GM19025 (cell line): ENCODE data around the gene C1orf53.
"Not testable (repeated sequence)": the region's sequence is repeated elsewhere in the genome, so short reads cannot be mapped to it uniquely, and the experiment has no call there.

ENCODE experiments used
- ATAC-seq: cut with Tn5 transposase; IDR thresholded peaks from one replicate; pipeline ENCODE4 v1.9.1; 2021; ENCODE audit warnings: mild to moderate bottlenecking, low read depth, moderate library complexity; ENCODE audit not compliant: unreplicated experiment

C1orf53 gene

GRCh38 chr1:197902454-197903195 is at the start of gene C1orf53:
TSS of gene C1orf53 (plus strand) at chr1:197902630. CDS start at chr1:197902650, 20 bp downstream.
- ATAC-seq: peak; percentile 97

DNA sequence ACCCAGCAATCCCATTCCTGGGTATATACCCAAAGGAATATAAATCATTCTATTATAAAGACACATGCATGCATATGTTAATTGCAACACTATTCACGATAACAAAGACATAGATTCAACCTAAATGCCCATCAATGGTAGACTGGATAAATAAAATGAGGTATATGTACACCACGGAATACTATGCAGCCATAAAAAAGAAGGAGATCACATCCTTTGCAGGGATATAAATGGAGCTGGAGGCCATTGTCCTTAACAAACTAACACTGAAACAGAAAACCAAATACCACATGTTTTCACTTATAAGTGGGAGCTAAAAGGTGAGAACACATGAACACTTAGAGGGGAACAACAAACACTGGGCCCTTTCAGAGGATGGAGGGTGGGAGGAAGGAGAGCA is 46.7 kb upstream of the C1orf53 start:
- not testable (repeated sequence) for ATAC-seq

- ATAC-seq: no peak
These were observed 45.0 kb upstream of the C1orf53 start for GRCh38 chr1:197857477-197857876.

- no peak for ATAC-seq
These were observed 43.4 kb upstream of the C1orf53 start for GRCh38 chr1:197859024-197859423.

GRCh38 chr1:197862221-197862620 is 40.2 kb upstream of the C1orf53 start:
- ATAC-seq: no peak

GRCh38 chr1:197862671-197863070 is 39.8 kb upstream of the C1orf53 start:
- ATAC-seq: no peak

DNA sequence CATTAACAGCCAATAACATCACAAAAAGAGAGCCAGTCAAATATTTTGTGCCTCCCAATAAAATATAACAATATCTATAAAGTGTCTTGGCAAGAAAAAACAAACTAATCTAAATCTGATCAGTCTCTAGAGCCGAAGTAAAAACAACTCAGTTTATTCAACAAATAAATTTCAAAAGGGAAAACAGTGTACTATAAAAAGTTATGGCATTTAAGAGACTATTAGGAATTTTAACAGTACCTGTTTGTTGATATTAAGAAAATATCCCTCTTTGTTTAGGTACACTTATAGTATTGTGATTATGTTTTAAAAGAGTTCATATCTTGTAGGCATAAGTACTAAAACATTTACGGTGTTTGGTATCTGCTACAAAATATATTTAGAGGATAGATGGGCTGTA is 36.6 kb upstream of the C1orf53 start:
- no peak for ATAC-seq

GRCh38 chr1:197868751-197869489 is 33.5 kb upstream of the C1orf53 start:
- ATAC-seq: peak; percentile 75

DNA sequence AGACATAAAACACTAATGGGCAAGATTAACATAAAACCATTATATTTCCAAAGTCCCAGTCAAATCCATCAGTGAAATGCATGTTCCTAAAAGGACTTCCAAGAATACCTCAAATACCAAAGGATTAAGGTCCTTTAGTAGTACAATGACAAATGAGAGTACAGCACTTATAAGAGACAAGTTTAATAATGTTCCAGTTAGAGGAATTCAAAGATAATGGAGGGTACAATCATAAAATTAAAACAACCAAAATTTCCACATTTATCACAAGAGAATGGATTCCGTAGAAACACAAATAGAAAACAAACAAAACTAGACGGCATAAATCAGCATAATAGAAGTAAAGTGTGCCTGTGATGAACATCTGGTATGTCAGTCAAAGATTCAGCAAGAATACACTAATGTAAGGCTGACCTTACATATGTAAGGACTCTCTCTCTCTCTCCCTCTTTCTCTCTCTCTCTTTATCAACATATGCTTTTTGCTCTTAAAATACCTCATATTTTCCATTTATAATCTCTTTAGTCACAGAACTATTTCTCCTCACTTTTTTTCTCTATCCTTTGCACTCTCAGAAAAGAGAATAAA is 32.8 kb upstream of the C1orf53 start:
- ATAC-seq: no peak

DNA sequence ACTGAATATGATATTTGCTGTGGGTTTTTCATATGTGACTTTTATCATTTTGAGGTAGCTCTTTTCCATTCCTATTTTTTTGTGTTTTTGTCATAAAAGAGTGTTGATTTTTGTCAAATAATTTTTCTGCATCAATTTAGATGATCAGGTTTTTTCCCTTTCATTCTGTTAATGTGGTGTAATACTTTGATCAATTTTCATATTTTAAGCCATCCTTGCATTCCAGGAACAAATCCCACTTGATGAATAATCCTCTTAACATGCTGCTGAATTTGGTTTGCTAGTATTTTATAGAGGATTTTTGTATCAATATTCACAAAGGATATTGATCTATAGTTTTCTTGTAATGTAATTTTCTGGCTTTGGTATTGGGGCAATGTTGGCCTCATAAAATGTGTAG is 25.5 kb upstream of the C1orf53 start:
- no peak for ATAC-seq

DNA sequence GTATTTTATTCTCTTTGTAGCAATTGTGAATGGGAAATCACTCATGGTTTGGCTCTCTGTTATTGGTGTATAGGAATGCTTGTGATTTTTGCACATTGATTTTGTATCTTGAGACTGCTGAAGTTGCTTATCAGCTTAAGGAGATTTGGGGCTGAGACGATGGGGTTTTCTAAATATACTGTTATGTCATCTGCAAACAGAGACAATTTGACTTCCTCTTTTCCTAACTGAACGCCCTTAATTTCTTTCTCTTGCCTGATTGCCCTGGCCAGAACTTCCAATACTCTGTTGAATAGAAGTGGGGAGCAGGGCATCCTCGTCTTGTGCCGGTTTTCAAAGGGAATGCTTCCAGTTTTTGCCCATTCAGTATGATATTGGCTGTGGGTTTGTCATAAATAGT is 22.0 kb upstream of the C1orf53 start:
- not testable (repeated sequence) for ATAC-seq

DNA sequence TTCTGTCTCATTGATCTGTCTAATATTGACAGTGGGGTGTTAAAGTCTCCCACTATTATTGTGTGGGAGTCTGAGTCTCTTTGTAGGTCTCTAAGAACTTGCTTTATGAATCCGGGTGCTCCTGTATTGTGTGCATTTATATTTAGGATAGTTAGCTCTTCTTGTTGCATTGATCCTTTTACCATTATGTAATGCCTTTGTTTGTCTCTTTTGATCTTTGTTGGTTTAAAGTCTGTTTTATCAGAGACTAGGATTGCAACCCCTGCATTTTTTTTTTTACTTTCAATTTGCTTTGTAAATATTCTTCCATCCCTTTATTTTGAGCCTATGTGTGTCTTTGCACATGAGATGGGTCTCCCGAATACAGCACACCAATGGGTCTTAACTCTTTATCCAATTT is 20.2 kb upstream of the C1orf53 start:
- ATAC-seq: not testable (repeated sequence)

DNA sequence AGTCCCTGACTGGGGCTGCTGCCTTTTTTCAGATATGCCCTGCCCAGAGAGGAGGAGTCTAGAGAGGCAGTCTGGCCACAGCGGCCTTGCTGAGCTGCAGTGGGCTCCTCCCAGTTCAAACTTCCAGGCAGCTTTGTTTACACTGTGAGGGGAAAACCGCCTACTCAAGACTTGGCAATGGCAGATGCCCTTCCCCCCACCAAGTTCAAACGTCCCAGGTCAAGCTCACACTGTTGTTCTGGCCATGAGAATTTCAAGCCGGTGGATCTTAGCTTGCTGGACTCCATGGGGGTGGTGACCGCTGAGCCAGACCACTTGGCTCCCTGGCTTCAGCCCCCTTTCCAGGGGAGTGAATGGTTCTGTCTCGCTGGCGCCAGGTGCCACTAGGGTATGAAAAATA is 18.3 kb upstream of the C1orf53 start:
- ATAC-seq: no peak

DNA sequence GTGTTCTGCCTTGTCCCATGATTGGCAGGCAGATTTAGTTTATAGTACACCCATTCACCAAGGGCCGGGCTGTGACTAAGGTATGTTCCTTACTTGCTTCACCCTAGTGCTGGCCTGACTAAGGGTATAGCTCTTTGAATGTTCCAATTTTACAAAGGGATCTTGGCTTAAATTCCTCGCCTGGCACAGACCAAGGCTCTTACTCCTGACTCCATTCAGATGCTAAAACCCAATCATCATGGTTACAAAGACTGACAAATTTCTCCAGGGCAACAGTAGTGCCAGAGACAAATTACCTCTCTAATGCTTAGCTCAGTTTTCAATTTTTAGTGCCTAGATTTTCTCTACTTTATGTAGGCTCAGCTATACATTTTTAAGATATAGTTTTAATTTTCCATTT is 11.5 kb upstream of the C1orf53 start:
- ATAC-seq: no peak

DNA sequence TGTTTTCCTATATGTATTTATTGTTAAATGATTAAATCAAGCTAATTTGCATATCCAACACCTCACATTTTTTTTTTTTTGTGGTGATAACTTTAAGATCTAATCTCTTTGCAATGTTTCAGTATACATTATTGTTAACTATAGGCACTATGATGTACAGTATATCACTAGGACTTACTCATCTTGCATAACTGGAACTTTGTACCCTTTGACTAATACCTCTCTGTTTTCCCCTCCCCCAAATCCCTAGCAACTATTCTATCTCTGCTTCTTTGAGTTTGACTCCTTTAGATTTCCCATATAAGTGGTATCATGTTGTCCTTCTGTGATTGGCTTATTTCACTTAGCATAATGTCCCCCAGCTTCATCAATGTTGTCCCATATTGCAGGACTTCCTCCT is 9.7 kb upstream of the C1orf53 start:
- ATAC-seq: no peak

DNA sequence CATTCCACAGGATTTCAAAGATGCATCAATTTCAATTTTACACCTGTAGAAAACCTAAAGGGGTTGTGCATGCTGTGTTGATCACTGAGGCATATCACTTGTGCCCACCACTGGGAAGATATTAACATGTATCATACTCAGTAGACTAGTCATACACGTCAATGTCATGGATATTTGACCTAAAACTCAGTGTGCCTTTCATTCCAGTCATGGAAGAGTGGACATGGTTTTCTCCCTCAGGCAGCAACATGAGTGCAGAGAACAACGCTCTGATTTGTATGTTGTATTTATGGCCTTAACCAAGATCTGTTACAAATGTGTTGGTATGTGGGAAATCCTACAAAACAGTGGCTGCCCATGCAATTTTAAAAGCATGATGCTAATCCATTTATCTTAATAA is 6.1 kb upstream of the C1orf53 start:
- ATAC-seq: no peak

DNA sequence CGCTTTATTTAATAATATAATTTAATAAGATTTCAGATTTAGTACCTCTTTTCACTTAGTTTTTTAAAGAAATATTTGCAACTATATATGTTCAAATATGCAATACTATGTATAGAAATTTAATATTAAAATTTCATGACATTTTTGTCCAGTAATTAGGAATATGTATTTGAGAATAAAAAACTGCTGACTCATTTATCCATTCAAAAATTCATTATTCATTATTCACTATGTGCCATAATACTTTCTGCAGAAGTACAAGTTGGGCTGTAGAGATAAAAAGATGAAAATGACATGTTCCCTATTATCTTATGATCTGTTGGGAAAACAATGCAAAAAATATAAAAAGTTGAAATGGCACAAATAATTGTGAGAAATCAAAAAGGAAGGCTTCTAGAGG is 3.4 kb upstream of the C1orf53 start:
- no peak for ATAC-seq

- no peak for ATAC-seq
These were observed 338 bp upstream of the C1orf53 start for GRCh38 chr1:197902131-197902453.

- no peak for ATAC-seq
These were observed 725 bp downstream of the C1orf53 start for GRCh38 chr1:197903196-197903514.

DNA sequence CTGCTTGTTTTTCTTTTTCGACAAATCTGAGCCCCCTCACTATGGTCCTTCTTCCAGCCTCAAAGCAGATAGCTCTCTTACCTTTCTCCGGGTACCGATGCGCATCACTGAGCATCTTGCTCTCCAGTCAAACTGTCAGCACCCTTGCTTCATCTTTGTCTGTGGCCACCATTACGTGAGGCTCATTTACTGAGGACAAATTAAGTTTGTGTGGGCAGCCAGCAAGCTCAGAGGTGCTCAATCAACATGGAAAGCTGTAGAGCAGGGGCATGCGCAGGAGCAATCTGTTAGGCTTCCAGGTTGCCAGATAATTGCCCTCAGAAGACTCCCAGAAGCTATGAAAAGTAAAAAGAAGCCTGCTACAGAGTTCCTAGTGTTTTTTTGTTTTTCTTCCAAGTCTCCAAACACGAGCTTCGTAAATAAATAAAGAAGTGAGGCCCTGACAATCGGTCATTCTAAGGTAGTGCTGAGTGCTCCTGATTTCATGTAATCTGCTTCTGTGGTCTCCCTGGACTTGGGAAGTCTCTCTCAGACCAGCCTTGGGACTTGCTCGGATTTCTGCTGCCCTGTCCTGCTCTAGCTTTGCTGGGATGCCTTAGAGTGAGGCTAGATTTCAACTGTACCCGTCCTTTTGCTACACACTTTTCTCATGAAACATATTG is 1.8 kb downstream of the C1orf53 start:
- no peak for ATAC-seq

DNA sequence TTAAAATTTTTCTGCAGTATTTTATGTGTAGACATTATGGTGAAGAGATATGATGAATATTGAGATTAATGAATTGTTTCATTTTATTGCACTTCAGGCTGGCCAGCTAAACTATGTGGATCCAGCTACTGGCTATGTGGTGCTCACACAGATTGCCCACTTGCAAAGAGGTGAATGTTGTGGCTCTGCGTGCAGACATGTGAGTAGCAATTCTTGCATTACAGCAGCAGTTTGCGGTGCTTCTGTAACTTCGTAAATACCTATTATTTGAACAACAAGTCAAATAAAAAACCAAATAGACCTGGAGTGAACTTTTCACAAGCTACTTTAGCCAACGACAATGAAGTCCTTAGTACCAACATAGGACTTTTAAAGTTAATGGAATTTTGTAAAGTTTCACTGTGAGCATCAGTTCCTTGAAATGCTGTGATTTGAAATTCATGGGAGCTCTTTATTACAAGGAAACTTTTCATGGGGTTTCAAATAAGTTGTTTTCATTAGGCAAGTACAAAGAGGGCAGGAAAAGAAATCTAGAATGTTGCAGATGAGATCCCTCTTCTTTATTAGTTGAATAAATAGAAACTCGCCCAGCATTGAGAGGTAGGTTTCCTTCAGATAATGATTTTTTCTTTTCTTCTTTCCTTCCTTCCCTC is 3.4 kb downstream of the C1orf53 start:
- no peak for ATAC-seq
